IMR-90 (cell line): ENCODE results near the gene RAPGEF5. TPM values are rescaled to one million over a fixed set of nuclear protein-coding genes. Genes with fewer than 3 reads are reported as not detected.

Experiments
- ATAC-seq: fragments of 200-7000 bp; cut with Tn5 transposase; 2 replicates; pipeline ENCODE4 v1.9.1; 2020; ENCODE audit warnings: low read depth, mild to moderate bottlenecking, moderate library complexity
- BruUV-seq: library from RNA; stranded (reverse); fragments of 400-500 nt; replicated peaks from 2 replicates; lab custom pipeline; 2021; lab: Mats Ljungman, UMichigan
- CTCF ChIA-PET: fragments of 300-600 bp; formaldehyde crosslinking; extraction: SDS; loops from one replicate; lab custom pipeline; 2021; ENCODE audit warnings: antibody characterized with exemption; lab: Yijun Ruan, JAX
- POLR2A ChIA-PET: fragments of 300-600 bp; sonication (Branson Sonifier 250); formaldehyde crosslinking; loops from one replicate; lab custom pipeline; 2022; ENCODE audit warnings: antibody characterized with exemption; ENCODE audit not compliant: unreplicated experiment; lab: Charles Lee
- DNase-seq: peaks from one replicate; pipeline ENCODE4 v3.0.0; 2013
- H2AFZ ChIP-seq: replicated peaks from 2 replicates; pipeline ENCODE3; 2013; ENCODE audit warnings: low read length, mild to moderate bottlenecking; ENCODE audit not compliant: poor library complexity
- H2AK5ac ChIP-seq: 2 replicates; pipeline ENCODE4 v1.6.1; 2013; ENCODE audit warnings: low read depth, low read length, inconsistent platforms
- H2AK9ac ChIP-seq: replicated peaks from 2 replicates; pipeline ENCODE3; 2013; ENCODE audit warnings: mild to moderate bottlenecking, low read depth, low read length, moderate library complexity; ENCODE audit not compliant: poor library complexity
- H2BK120ac ChIP-seq: 2 replicates; pipeline ENCODE4 v1.6.1; 2013; ENCODE audit warnings: low read depth, low read length, inconsistent platforms
- H2BK15ac ChIP-seq: 3 replicates; pipeline ENCODE4 v1.6.1; 2013; ENCODE audit warnings: low read depth, low read length, inconsistent platforms
- H2BK20ac ChIP-seq: 2 replicates; pipeline ENCODE4 v1.6.1; 2013; ENCODE audit warnings: low read depth, mild to moderate bottlenecking, inconsistent platforms, low read length, moderate library complexity
- H2BK5ac ChIP-seq: 2 replicates; pipeline ENCODE4 v1.6.1; 2013; ENCODE audit warnings: mild to moderate bottlenecking, low read depth, low read length, inconsistent platforms; ENCODE audit not compliant: poor library complexity, severe bottlenecking
- H3K14ac ChIP-seq: replicated peaks from 2 replicates; pipeline ENCODE4 v1.6.1; 2013; ENCODE audit warnings: low read depth, low read length, inconsistent platforms
- H3K18ac ChIP-seq: 2 replicates; pipeline ENCODE4 v1.6.1; 2013; ENCODE audit warnings: low read depth, low read length, control low read depth
- H3K23ac ChIP-seq: 2 replicates; pipeline ENCODE4 v1.6.1; 2013; ENCODE audit warnings: low read depth, low read length, inconsistent platforms
- H3K27ac ChIP-seq: 2 replicates; pipeline ENCODE4 v1.5.1; 2013; ENCODE audit warnings: mild to moderate bottlenecking, control low read depth, low read length; ENCODE audit not compliant: insufficient read depth
- H3K27me3 ChIP-seq: 2 replicates; pipeline ENCODE4 v1.6.1; 2013; ENCODE audit warnings: low read length; ENCODE audit not compliant: control insufficient read depth, insufficient read depth
- H3K36me3 ChIP-seq: 2 replicates; pipeline ENCODE4 v1.6.1; 2013; ENCODE audit warnings: low read length, mixed read lengths; ENCODE audit not compliant: control insufficient read depth, insufficient read depth
- H3K4ac ChIP-seq: 2 replicates; pipeline ENCODE4 v1.6.1; 2013; ENCODE audit warnings: low read depth, low read length, inconsistent platforms
- H3K4me1 ChIP-seq: 2 replicates; pipeline ENCODE4 v1.6.1; 2013; ENCODE audit warnings: low read length, mixed read lengths; ENCODE audit not compliant: control insufficient read depth, insufficient read depth
- H3K4me2 ChIP-seq: 2 replicates; pipeline ENCODE4 v1.6.1; 2013; ENCODE audit warnings: low read depth, mild to moderate bottlenecking, control low read depth, low read length, moderate library complexity
- H3K4me3 ChIP-seq: 2 replicates; pipeline ENCODE4 v1.5.1; 2013; ENCODE audit warnings: low read depth, mild to moderate bottlenecking, control low read depth, low read length, moderate library complexity; ENCODE audit not compliant: insufficient read depth
- H3K56ac ChIP-seq: 2 replicates; pipeline ENCODE4 v1.6.1; 2013; ENCODE audit warnings: low read length, inconsistent platforms; ENCODE audit not compliant: insufficient read depth; ENCODE audit errors: extremely low read depth
- H3K79me1 ChIP-seq, 2 experiments: 2 replicates each; pipeline ENCODE4 v1.6.1; 2013; ENCODE audit warnings: low read length in 2 of 2, inconsistent platforms in 1 of 2, low read depth in 1 of 2
- H3K9ac ChIP-seq: 2 replicates; pipeline ENCODE4 v1.6.1; 2013; ENCODE audit warnings: low read depth, low read length, control low read depth
- H3K9me1 ChIP-seq: 2 replicates; pipeline ENCODE4 v1.6.1; 2013; ENCODE audit warnings: low read length, inconsistent platforms; ENCODE audit not compliant: insufficient read depth
- H3K9me3 ChIP-seq: 2 replicates; pipeline ENCODE4 v1.6.1; 2013; ENCODE audit warnings: low read length; ENCODE audit not compliant: control insufficient read depth, insufficient read depth
- H4K20me1 ChIP-seq: 2 replicates; pipeline ENCODE4 v1.6.1; 2013; ENCODE audit warnings: low read length, inconsistent platforms; ENCODE audit not compliant: insufficient read depth
- H4K5ac ChIP-seq: 2 replicates; pipeline ENCODE4 v1.6.1; 2013; ENCODE audit warnings: mild to moderate bottlenecking, low read depth, low read length, control low read depth
- H4K8ac ChIP-seq, 2 experiments: 2 replicates each; pipeline ENCODE4 v1.6.1; 2013; ENCODE audit warnings: low read depth in 2 of 2, low read length in 2 of 2, control low read depth in 1 of 2, inconsistent platforms in 1 of 2
- H4K91ac ChIP-seq: 2 replicates; pipeline ENCODE4 v1.6.1; 2013; ENCODE audit warnings: low read depth, low read length, inconsistent platforms; ENCODE audit not compliant: insufficient read depth
- BHLHE40 ChIP-seq: fragments of 150-350 bp; IDR thresholded peaks from 2 replicates; pipeline ENCODE4 v1.6.1; 2016; ENCODE audit warnings: mild to moderate bottlenecking, low read depth, low read length
- CEBPB ChIP-seq: IDR thresholded peaks from 2 replicates; pipeline ENCODE4 v1.6.1; 2012; ENCODE audit warnings: low read depth, low read length, improper control_type of control experiment
- CHD1 ChIP-seq: IDR thresholded peaks from 2 replicates; pipeline ENCODE4 v1.6.1; 2012; ENCODE audit warnings: low read depth, low read length, improper control_type of control experiment
- CTCF ChIP-seq: conservative IDR thresholded peaks from 2 replicates; pipeline ENCODE4 v1.5.1; 2012; ENCODE audit warnings: mild to moderate bottlenecking, low read depth, low read length, improper control_type of control experiment
- ELK1 ChIP-seq: fragments of 150-350 bp; IDR thresholded peaks from 2 replicates; pipeline ENCODE4 v1.6.1; 2016; ENCODE audit warnings: low read depth, mild to moderate bottlenecking, low read length, moderate library complexity, borderline replicate concordance
- FOS ChIP-seq: fragments of 150-350 bp; IDR thresholded peaks from 2 replicates; pipeline ENCODE4 v1.6.1; 2016; ENCODE audit warnings: low read depth, low read length
- MAFK ChIP-seq: IDR thresholded peaks from 2 replicates; pipeline ENCODE4 v1.6.1; 2012; ENCODE audit warnings: low read depth, low read length, improper control_type of control experiment
- MAZ ChIP-seq: IDR thresholded peaks from 2 replicates; pipeline ENCODE4 v1.6.1; 2012; ENCODE audit warnings: low read depth, mild to moderate bottlenecking, low read length, improper control_type of control experiment, moderate library complexity, borderline replicate concordance
- MXI1 ChIP-seq: IDR thresholded peaks from 2 replicates; pipeline ENCODE4 v1.6.1; 2012; ENCODE audit warnings: low read depth, mild to moderate bottlenecking, low read length, moderate library complexity, borderline replicate concordance
- NFE2L2 ChIP-seq: fragments of 150-350 bp; IDR thresholded peaks from 2 replicates; pipeline ENCODE4 v1.6.1; 2016; ENCODE audit warnings: low read depth, mild to moderate bottlenecking, low read length
- POLR2A ChIP-seq: IDR thresholded peaks from 2 replicates; pipeline ENCODE4 v1.6.1; 2012; ENCODE audit warnings: mild to moderate bottlenecking, low read depth, low read length
- RAD21 ChIP-seq: IDR thresholded peaks from 2 replicates; pipeline ENCODE4 v1.6.1; 2012; ENCODE audit warnings: low read length, improper control_type of control experiment
- RCOR1 ChIP-seq: IDR thresholded peaks from 2 replicates; pipeline ENCODE4 v1.6.1; 2012; ENCODE audit warnings: mild to moderate bottlenecking, low read length, improper control_type of control experiment; ENCODE audit not compliant: insufficient replicate concordance
- RFX5 ChIP-seq: IDR thresholded peaks from 2 replicates; pipeline ENCODE4 v1.8.0; 2012; ENCODE audit warnings: low read depth, mild to moderate bottlenecking, low read length, moderate library complexity
- SMC3 ChIP-seq: fragments of 150-350 bp; IDR thresholded peaks from 2 replicates; pipeline ENCODE4 v1.6.1; 2016; ENCODE audit warnings: low read depth, mild to moderate bottlenecking, antibody characterized with exemption, low read length, moderate library complexity
- USF2 ChIP-seq: fragments of 150-350 bp; IDR thresholded peaks from 2 replicates; pipeline ENCODE4 v1.6.1; 2017; ENCODE audit warnings: mild to moderate bottlenecking, antibody characterized with exemption, low read length, low read depth
- WGBS, 2 experiments: methylation state at CpG; one replicate each; pipeline versions ENCODE4 v1.1.5 to v1.1.7; 2013; ENCODE audit warnings: missing lambda C conversion rate in 2 of 2; ENCODE audit not compliant: insufficient read length in 1 of 2; ENCODE audit errors: extremely low coverage in 2 of 2; 5-methylcytosine and 5-hydroxymethylcytosine counted together
- dilution Hi-C: fragments of 300-500 bp; cut with HindIII; formaldehyde crosslinking; loops from one replicate; pipeline ENCODE4 v1.14.3; 2018; ENCODE audit warnings: low sequenced_read_pairs; ENCODE audit not compliant: unreplicated experiment
- in situ Hi-C: fragments of 300-500 bp; cut with MboI; formaldehyde crosslinking; loops from 3 replicates; pipeline ENCODE4 v1.14.3; 2019; ENCODE audit warnings: low sequenced_read_pairs, inconsistent platforms, mixed read lengths
- intact Hi-C: fragments of 100-400 bp; cut with micrococcal nuclease; formaldehyde crosslinking; loops from 2 replicates; pipeline ENCODE4 v1.10.0; 2022
- polyA plus RNA-seq, 3 experiments: library from polyadenylated mRNA; depleted of rRNA; stranded (reverse); fragments of >200 nt; gene quantifications; 2 replicates each; pipeline ENCODE4 v1.2.3, GENCODE V29; 2012; ENCODE audit warnings: low replicate concordance in 1 of 3
- total RNA-seq: library from RNA; depleted of rRNA; stranded (reverse); fragments of >200 nt; gene quantifications from 2 replicates; pipeline ENCODE4 v1.2.3, GENCODE V29; 2012

Gene RAPGEF5
- total and polyA plus RNA-seq, 2 of the 4 experiments (the other 2 are of a cell fraction), result 0.05 to 0.18 TPM

- H3K14ac ChIP-seq, result no peak overlapping the region
- peaks cover 6% of the 10 kb centered on the region for H3K27me3 ChIP-seq
- H2BK20ac ChIP-seq, result no peak overlapping the region
- CTCF ChIA-PET, result no interaction called here
- DNase-seq (peak; percentile 63), ATAC-seq (peak; percentile 95)
- no peak overlapping the region for H2AFZ ChIP-seq
- in situ Hi-C loops, result loop anchor here (25.0 kb wide), 1 partner anchor 946 kb away; no protein-coding TSS in a partner anchor
- H3K4me2 ChIP-seq, result no peak overlapping the region
- H3K79me1 ChIP-seq, result no peaks in the 10 kb centered on the region
- no peak overlapping the region for H4K91ac ChIP-seq
- H2BK120ac ChIP-seq, result no peak overlapping the region
- no peak overlapping the region for H3K9ac ChIP-seq
- H2AK9ac ChIP-seq, result no peak overlapping the region
- H2BK15ac ChIP-seq, result no peak overlapping the region
- H3K4me3 ChIP-seq, result no peak overlapping the region
- H2BK5ac ChIP-seq, result no peak overlapping the region
- TF ChIP-seq RCOR1 (no peak), MAZ (no peak), CTCF (no peak), POLR2A (no peak), CEBPB (no peak), MXI1 (no peak), RAD21 (no peak), RFX5 (no peak), SMC3 (no peak), USF2 (no peak), CHD1 (no peak), FOS (no peak), BHLHE40 (no peak), MAFK (no peak), NFE2L2 (no peak), ELK1 (no peak)
- POLR2A ChIA-PET, result no interaction called here
- H3K23ac ChIP-seq, result no peak overlapping the region
- H3K9me1 ChIP-seq, result no peaks in the 10 kb centered on the region
- H4K5ac ChIP-seq, result no peak overlapping the region
- H3K18ac ChIP-seq, result no peak overlapping the region
- no peak overlapping the region for H3K56ac ChIP-seq
- dilution Hi-C loops, result loop anchor here (25.0 kb wide), 1 partner anchor 371 kb away; no protein-coding TSS in a partner anchor
- no TSS peak for BruUV-seq
- intact Hi-C loops, result no loop called here
- no peak overlapping the region for H3K27ac ChIP-seq
- 100% methylated on average over 2 of the region's 7 CpGs; no CpG with 5 or more reads in 1 of the 2 experiments for WGBS, 2 experiments
- H3K9me3 ChIP-seq, result no peaks in the 10 kb centered on the region
- no peaks in the 10 kb centered on the region for H3K36me3 ChIP-seq
- H2AK5ac ChIP-seq, result no peak overlapping the region
- no peak overlapping the region for H3K4ac ChIP-seq
- no peak overlapping the region for H4K8ac ChIP-seq
- no peaks in the 10 kb centered on the region for H4K20me1 ChIP-seq
- peaks cover 2% of the 10 kb centered on the region; the same call in 1 of the 2 replicates for H3K4me1 ChIP-seq
These were observed 240.4 kb downstream of the RAPGEF5 start for GRCh38 chr7:22116451-22117030.
